Stimulated activated CD4-positive, alpha-beta T cell treated with anti-CD3 and anti-CD28 coated beads, Interleukin-4, amount 100 ng/mL, for 24 hours (primary cell): ENCODE results near the gene REPIN1.
A peak's percentile ranks its signal among the peaks of the same experiment; 100 is the strongest.

Experiments used
- DNase-seq: peaks from one replicate; pipeline ENCODE4 v3.0.0-alpha.2; 2020

The REPIN1 gene

DNA sequence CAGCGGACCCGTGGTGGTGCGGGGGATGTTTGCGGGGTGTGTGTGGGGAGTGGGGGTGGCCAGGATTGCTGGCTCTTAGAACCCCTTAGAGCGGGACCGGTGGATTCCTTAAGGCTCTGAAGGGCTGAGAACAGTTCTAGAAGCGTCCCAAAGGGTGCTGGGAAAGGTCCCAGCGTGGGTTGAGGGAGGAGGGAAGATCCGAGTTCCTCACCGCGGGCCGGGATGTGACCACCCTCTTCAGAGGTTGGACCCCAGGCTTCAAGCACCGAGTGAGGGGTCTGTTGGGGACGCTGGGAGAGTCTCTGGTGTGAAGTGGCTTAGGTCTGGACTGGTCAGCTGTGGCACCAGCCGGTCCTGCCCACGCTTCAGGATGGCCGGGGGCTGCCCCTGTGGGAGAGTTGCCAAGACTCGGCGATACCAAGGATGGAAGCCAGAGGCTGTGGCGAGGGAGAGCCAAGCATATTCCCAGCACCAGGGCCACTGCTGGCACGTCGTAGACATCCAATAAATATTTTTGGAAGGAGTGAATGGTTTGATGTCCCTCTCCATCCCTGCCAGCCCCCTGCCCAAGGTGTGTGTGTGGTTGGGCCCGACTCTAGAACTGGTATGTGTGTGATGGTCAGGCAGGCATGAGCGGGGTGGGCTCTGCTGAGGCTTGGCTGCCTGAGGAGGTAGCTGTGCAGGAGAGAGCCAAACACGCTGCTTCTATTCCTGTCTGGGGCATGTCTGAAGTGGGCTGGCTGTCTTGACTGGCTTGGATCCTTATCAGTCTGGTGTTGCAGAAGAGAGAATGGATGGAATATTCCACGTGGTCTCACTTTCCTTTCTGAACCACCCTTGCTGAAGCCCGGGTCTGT, 29.7 kb downstream of the REPIN1 start:
- DNase-seq = no peak

DNA sequence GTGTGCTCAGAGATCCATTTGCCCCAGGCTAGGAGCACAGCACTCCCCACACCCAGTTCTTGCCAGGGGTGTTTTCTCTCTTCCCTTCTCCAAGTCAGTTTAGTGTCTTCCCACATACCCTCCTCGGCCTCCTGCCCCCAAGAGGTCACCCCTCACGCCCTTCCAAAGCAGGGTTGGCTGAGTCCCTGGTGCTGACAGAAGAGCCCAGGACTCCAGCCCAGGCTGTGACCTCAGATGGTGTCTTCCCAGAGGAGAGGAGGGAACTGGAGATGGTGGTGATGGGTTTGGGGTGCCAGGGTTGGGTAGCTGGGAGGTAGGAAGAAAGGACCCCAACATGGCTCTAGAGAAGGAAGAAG, 30.3 kb downstream of the REPIN1 start:
- DNase-seq = no peak

DNA sequence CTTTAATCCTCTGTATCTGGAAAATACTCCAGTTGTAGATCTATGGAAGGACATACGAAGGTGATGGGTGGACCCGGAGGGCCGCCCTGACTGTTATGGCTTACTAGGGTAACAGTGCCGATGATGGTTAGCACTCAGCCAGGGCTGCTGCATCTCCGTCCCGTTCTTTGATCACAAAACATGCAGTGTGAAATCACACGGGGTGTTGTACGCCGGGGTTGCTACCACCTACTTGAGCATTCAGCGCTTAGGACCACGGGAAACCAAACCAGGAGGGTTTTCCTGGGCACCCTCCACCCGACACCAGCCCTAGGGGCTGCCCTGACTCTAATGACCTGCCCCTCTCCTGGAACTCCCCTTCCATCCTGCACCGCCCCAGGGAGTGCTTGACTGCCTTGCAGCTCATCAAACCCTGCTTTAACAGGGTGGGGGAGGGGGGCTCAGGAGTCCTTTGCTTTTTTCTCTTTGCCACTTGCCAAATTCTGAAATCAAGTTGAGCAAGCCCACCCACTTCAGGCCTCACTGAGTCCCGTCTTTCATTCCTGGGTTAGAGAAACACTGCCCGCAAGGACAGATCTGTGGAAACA, 30.9 kb downstream of the REPIN1 start:
- no peak for DNase-seq

DNA sequence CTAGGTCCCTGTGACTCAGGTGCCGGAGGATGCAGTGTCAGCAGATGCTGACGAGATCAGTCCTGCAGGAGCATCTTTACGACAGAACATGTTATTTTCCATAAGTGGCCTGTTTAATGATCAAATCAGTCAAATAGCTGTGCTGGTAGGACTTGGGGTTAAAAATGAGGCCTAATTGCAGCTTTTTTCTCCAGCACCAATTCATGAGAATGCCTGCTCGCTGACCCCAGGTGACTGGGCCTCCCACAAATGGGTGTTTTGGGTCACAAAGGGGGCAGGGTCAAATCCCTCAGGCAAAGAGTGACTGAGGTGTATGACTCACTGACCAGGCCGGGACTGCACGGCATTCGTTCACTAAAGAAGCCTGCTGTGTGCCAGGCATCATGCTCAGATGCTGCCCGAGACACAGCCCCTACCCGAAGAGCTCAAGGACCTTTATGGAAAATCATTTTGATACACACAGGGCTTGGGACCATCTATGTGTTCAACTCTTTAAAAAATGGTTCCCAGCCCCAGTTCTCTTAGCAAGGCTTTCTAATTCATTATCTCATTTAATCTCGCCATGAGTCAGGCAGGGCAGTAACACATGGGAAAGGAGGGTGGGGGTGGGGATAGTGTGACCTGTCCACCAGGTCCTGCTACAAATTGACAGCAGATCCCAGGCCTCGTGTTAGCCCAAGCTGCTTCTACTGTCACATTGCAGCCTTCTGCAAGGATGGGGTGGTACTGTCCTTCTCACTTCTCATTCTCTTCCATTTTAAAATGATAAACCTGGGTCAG, 31.6 kb downstream of the REPIN1 start:
- no peak for DNase-seq

DNA sequence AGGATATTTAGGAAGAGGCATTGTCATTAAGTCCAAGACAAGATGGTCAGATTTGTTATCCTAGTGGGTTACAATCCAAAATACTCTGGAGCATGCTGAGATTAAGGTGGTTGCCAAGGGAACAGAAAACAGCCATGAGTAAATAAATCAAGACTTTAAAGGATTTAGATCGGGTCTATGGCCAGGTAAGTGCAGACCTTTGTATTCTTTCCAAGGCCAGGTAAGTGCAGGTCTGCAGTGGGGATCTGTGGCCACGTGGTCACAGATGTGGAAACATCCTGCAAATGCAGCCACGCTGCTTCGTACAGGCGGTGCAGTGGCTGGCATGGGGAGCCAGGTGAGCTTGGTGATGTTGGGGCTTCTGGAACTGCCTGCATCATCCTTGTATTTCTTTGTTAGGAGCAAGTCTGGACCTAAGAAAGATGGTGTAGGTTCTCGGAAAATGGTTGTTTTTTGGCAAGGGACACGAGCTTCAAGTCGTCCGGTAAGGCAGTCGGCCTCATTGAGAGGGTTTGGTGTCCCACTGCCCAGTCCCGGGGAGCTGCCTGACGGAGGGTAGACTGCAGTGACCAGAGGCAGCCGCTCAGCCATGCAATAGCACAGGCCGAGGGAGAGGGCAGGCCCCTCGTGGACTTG, 32.3 kb downstream of the REPIN1 start:
- no peak for DNase-seq

GRCh38 chr7:150401424-150401790, 32.8 kb downstream of the REPIN1 start:
- no peak for DNase-seq

GRCh38 chr7:150401861-150402631, 33.4 kb downstream of the REPIN1 start:
- DNase-seq = no peak

- no peak for DNase-seq
Observed at GRCh38 chr7:150402671-150403321, 34.2 kb downstream of the REPIN1 start.

- no peak for DNase-seq
Observed at GRCh38 chr7:150403376-150404171, 35.0 kb downstream of the REPIN1 start.

GRCh38 chr7:150404172-150404804, 35.7 kb downstream of the REPIN1 start:
- DNase-seq = peak; percentile 16

GRCh38 chr7:150404805-150405583, 36.4 kb downstream of the REPIN1 start:
- DNase-seq = peak; percentile 74

DNA sequence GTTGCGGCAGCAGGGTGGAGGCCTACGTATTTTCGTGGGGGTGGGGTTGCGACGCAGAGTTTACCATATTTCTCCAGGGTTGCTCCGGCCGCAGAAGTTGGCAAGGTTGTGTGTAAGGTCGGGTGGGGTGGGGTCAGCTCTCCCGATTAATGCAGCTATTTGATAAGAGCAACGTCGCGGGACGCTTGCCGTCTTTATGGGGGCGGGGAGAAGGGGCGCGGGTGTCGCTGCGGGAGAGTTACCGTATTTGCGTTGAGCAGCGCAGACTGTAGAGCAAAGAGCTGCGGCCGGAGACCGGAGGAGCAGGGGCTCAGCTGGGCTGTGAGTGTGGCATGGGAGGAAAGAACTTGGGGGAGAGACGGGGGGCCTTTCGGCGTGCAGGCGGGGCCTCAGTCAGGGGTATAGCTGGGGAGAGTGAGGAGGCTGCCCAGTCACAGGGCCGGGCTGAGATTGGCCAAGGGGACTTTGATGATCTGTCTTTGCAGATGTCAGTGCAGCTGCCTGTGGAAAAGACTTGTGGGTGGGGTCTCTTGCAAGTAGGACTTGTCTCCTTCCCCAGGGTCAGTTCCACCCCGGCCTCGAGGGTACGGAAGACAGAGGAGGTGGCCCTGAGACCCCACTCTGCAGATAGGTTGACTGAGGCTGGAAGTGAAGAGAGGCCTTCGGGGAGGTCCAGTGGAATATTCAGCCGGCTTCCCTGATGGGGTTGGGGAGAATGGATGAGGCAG, 37.1 kb downstream of the REPIN1 start:
- peak; percentile 45 for DNase-seq

DNA sequence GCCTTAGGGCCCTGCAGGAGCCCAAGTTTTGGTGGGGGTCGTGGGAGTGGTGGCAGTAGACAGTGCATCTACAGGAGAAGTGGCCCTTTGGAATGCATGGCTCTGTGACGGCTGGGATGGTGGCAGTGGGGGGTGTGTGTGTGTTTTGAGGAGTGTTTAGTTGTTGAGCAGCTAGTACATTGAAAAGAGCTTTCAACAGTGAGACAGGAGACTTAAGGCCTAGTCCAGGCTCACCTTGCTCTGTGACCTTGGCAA, 37.6 kb downstream of the REPIN1 start:
- DNase-seq = no peak

DNA sequence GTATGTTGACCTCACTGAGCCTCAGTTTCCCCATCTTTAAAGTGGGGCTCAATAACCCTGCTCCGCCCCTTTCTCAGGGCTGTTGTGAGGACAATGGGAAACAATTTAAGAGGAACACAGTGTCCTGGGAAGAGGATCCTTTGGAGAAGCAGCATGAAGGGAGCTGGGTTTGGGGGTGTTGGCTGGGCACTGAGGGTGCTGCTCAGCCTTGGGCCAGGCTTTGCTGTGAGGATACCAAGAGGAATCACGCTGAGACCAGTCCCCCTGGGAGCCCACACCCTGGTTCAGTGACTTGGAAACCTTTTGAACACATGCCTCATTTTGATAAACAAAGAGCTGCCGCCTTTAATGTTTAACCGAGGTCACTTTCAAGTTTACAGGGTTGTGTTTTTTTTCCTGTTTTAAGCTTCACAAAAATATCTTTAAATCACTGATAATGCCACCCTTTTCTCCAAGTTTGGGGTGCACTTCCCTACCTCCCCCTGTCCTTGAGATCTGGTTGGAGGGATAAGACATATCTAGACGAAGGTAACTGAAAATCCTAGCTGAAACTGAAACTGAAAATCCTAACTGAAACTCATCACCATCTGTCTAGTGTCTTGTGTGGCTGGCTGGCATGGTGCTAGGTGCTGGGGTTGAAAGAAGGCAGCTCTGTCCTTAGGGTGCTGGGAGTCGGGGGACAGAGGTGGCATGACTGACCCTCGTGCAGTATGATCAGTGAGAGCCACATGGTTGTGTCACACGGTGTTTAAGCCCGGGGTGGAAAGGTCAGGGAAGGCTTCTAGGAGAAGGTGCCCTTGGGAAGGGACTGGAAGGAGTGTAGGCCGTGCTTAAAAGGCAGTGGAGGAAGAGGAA, 38.2 kb downstream of the REPIN1 start:
- DNase-seq = peak; percentile 42

- no peak for DNase-seq
Observed at GRCh38 chr7:150407588-150408392, 39.2 kb downstream of the REPIN1 start.

DNA sequence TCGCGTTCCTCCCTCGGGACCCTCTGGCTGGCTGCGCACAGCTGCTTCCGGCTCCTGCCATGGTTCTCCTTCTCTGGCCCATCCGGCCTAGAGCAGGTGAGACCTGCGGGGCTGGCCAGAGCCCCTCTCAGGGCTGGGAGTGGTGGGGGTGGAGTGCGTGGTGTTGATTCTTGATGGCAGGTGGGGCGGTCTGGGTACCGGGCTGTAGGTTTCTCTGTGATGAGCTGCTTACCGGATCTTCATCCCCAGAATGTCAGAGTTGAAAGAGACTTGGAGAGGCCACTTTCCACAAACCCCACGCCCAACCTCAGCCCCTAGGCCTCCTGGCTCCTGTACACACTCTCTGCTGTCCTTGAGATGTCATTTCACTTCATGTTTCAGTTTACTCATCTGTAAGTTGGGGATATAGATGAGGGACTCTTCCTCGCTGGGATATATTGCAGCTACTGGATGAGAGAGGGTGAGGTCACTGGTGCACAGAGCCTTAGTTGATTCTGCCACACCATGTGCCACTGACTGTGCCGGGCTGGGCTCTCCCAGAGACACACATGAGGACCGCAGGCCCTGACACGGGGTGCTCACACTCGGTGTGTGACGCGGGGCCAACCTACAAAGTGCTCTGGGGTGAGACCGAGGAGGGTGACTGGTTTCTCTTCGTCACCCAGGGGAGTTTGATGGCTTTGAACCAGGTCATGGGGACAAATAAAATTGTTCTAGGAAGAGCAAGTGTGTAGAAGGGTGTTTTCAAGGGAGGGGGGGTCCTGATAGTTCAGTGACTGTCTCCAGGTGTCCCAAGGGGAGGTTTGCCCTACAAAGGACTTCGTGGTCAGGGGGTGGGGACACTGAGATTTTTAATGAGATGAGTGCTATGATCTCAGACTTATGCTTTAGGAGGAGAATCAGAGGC, 40.0 kb downstream of the REPIN1 start:
- no peak for DNase-seq
